HCT116 (cell line): ENCODE results near the gene ANXA4. TPM values are rescaled to one million over a fixed set of nuclear protein-coding genes. Genes with fewer than 3 reads are reported as not detected.
"Not testable (repeated sequence)": the region's sequence is repeated elsewhere in the genome, so short reads cannot be mapped to it uniquely, and the experiment has no call there.

Source experiments
- ATAC-seq: fragments of 200-7000 bp; cut with Tn5 transposase; 2 replicates; pipeline ENCODE4 v1.9.1; 2020; ENCODE audit warnings: mild to moderate bottlenecking, moderate library complexity
- BruUV-seq: library from RNA; stranded (reverse); fragments of 400-500 nt; replicated peaks from 2 replicates; lab custom pipeline; 2021; lab: Mats Ljungman, UMichigan
- CTCF ChIA-PET: fragments of 300-600 bp; sonication (Branson Sonifier 250); formaldehyde crosslinking; loops from one replicate; lab custom pipeline; 2021; ENCODE audit warnings: antibody characterized with exemption; lab: Charles Lee
- POLR2A ChIA-PET: fragments of 300-600, 350-600 bp; sonication (Branson Sonifier 250); formaldehyde crosslinking; loops from one replicate; lab custom pipeline; 2021; ENCODE audit warnings: antibody characterized with exemption; lab: Charles Lee
- RAD21 ChIA-PET, 2 experiments: fragments of 300-600 bp; sonication (Branson Sonifier 250); formaldehyde crosslinking; loops; one replicate each; lab custom pipeline; 2023; ENCODE audit warnings: low total read pairs in 2 of 2; ENCODE audit not compliant: uncharacterized antibody in 2 of 2, unreplicated experiment in 2 of 2, low non-redundant PET in 1 of 2; lab: Charles Lee
- DNase-seq: peaks from one replicate; pipeline ENCODE4 v3.0.0-alpha.2; 2010; ENCODE audit warnings: low read depth, low spot score
- H2AFZ ChIP-seq: fragments of 200-600 bp; shearing (Covaris generic), sonication (generic); 2 replicates; pipeline ENCODE4 v1.6.1; 2017; ENCODE audit warnings: low read depth, mixed run types, mixed read lengths, antibody characterized with exemption, low read length; ENCODE audit not compliant: poor library complexity, severe bottlenecking
- H3K27ac ChIP-seq: 2 replicates; pipeline ENCODE4 v1.5.1; 2012; ENCODE audit warnings: low read depth, low read length
- H3K27me3 ChIP-seq: fragments of 200-600 bp; sonication (generic); 2 replicates; pipeline ENCODE4 v1.6.1; 2016; ENCODE audit warnings: mixed run types, low read length, mixed read lengths; ENCODE audit not compliant: insufficient read depth
- H3K36me3 ChIP-seq, 2 experiments: fragments of 200-500 bp in 1 of 2; fragments of 200-600 bp in 1 of 2; sonication (Bioruptor generic) in 1 of 2; sonication (generic) in 1 of 2; 2 replicates each; pipeline versions ENCODE4 v1.5.1 to v1.6.1; 2014 to 2016; ENCODE audit warnings: low read length in 2 of 2, inconsistent platforms in 1 of 2, mixed read lengths in 1 of 2, mixed run types in 1 of 2; ENCODE audit not compliant: insufficient read depth in 2 of 2, control insufficient read depth in 1 of 2
- H3K4me1 ChIP-seq, 2 experiments: fragments of 200-600 bp in 1 of 2; sonication (generic) in 1 of 2; 2 replicates each; pipeline versions ENCODE4 v1.5.1 to v1.6.1; 2012 to 2017; ENCODE audit warnings: low read length in 2 of 2, inconsistent platforms in 1 of 2, mild to moderate bottlenecking in 1 of 2, mixed read lengths in 1 of 2, mixed run types in 1 of 2, moderate library complexity in 1 of 2; ENCODE audit not compliant: insufficient read depth in 2 of 2, control insufficient read depth in 1 of 2
- H3K4me2 ChIP-seq: fragments of 200-600 bp; sonication (generic); 2 replicates; pipeline ENCODE4 v1.6.1; 2017; ENCODE audit warnings: mixed run types, low read length, mixed read lengths
- H3K4me3 ChIP-seq, 2 experiments: fragments of 200-600 bp in 1 of 2; sonication (generic) in 1 of 2; replicated peaks in 1 of 2; 2 replicates each; pipeline ENCODE4 v1.5.1; 2011 to 2016; ENCODE audit warnings: low read length in 2 of 2, control low read depth in 1 of 2, low read depth in 1 of 2, mild to moderate bottlenecking in 1 of 2, mixed read lengths in 1 of 2, mixed run types in 1 of 2
- H3K79me2 ChIP-seq: fragments of 200-600 bp; sonication (generic); 2 replicates; pipeline ENCODE4 v1.6.1; 2017; ENCODE audit warnings: mild to moderate bottlenecking, mixed run types, low read length, moderate library complexity, mixed read lengths; ENCODE audit not compliant: insufficient read depth
- H3K9ac ChIP-seq: fragments of 200-600 bp; sonication (generic); 2 replicates; pipeline ENCODE4 v1.6.1; 2016; ENCODE audit warnings: low read length, mixed read lengths
- H3K9me2 ChIP-seq: fragments of 200-600 bp; sonication (generic), shearing (Covaris generic); 2 replicates; pipeline ENCODE4 v1.6.1; 2017; ENCODE audit warnings: mixed run types, mild to moderate bottlenecking, moderate library complexity; ENCODE audit not compliant: insufficient read depth
- H3K9me3 ChIP-seq, 2 experiments: fragments of 200-500 bp in 1 of 2; fragments of 200-600 bp in 1 of 2; sonication (Bioruptor generic) in 1 of 2; sonication (generic) in 1 of 2; 2 replicates each; pipeline ENCODE4 v1.6.1; 2014 to 2017; ENCODE audit warnings: low read length in 2 of 2, mixed read lengths in 2 of 2, inconsistent platforms in 1 of 2, low read depth in 1 of 2, mild to moderate bottlenecking in 1 of 2, mixed run types in 1 of 2, moderate library complexity in 1 of 2; ENCODE audit not compliant: control insufficient read depth in 1 of 2, insufficient read depth in 1 of 2
- H4K20me1 ChIP-seq: fragments of 200-600 bp; sonication (generic), shearing (Covaris generic); 2 replicates; pipeline ENCODE4 v1.6.1; 2017; ENCODE audit warnings: mixed run types, mild to moderate bottlenecking, moderate library complexity; ENCODE audit not compliant: insufficient read depth
- CTCF ChIP-seq, 3 experiments: fragments of 200-600 bp in 1 of 3; sonication (generic) in 1 of 3; IDR thresholded peaks in 2 of 3; conservative IDR thresholded peaks in 1 of 3; 2 replicates each; pipeline ENCODE4 v1.5.1; 2012 to 2017; ENCODE audit warnings: low read depth in 2 of 3, low read length in 2 of 3, antibody characterized with exemption in 1 of 3, borderline replicate concordance in 1 of 3, control low read depth in 1 of 3, mild to moderate bottlenecking in 1 of 3, mixed read lengths in 1 of 3, mixed run types in 1 of 3, moderate library complexity in 1 of 3; ENCODE audit not compliant: insufficient read depth in 1 of 3
- POLR2A ChIP-seq: IDR thresholded peaks from 2 replicates; pipeline ENCODE4 v1.7.0; 2011; ENCODE audit warnings: borderline replicate concordance; ENCODE audit not compliant: insufficient read depth, insufficient read length; ENCODE audit errors: extremely low read depth
- RAD21 ChIP-seq: IDR thresholded peaks from 2 replicates; pipeline ENCODE4 v1.6.1; 2012; ENCODE audit warnings: low read depth, mild to moderate bottlenecking
- TCF7L2 ChIP-seq: IDR thresholded peaks from 2 replicates; pipeline ENCODE4 v1.7.0; 2011; ENCODE audit warnings: borderline replicate concordance, inconsistent platforms; ENCODE audit not compliant: insufficient read depth, insufficient read length; ENCODE audit errors: extremely low read depth
- ZFX ChIP-seq: fragments of 450-650 bp; IDR thresholded peaks from 2 replicates; pipeline ENCODE4 v1.6.1; 2017
- intact Hi-C: fragments of 100-400 bp; cut with micrococcal nuclease; formaldehyde crosslinking; loops from 2 replicates; pipeline ENCODE4 v1.10.0; 2022
- total RNA-seq: library from RNA; stranded (reverse); gene quantifications from one replicate; pipeline ENCODE4 v1.2.1, GENCODE V29; 2021; ENCODE audit not compliant: unreplicated experiment

ANXA4 gene
- total RNA-seq, 1 experiment from 2014 or later, result 64.6 TPM

GRCh38 chr2:69714024-69714423 is 27.9 kb upstream of the ANXA4 start:
- Histone ChIP-seq H3K27ac (no peak overlapping the region), H3K9me3 (no peaks in the 10 kb centered on the region), H3K4me1 (peaks cover 0 to 4% of the 10 kb centered on the region in 2 experiments; a peak in 1 of 4 replicates), H2AFZ (no peak overlapping the region), H3K36me3 (no peaks in the 10 kb centered on the region), H3K9me2 (no peaks in the 10 kb centered on the region), H3K79me2 (no peaks in the 10 kb centered on the region), H3K4me2 (no peak overlapping the region), H4K20me1 (no peaks in the 10 kb centered on the region), H3K4me3 (no peak overlapping the region), H3K9ac (no peak overlapping the region), H3K27me3 (no peaks in the 10 kb centered on the region)
- no peak for DNase-seq
- ATAC-seq, result no peak
- POLR2A ChIA-PET, result no interaction called here
- BruUV-seq, result no TSS peak
- CTCF ChIA-PET, result interaction anchor here (1.0 to 1.8 kb wide), 3 partner anchors 11 to 278 kb away, joined by 3 to 8 read pairs (median 5); no protein-coding TSS in a partner anchor
- intact Hi-C loops, result loop anchor here (1.0 to 10.0 kb wide), 3 partner anchors 155 to 688 kb away; partner anchors contain the start of gene GFPT1
- RAD21 ChIA-PET, result interaction anchor here in 1 of 2 experiments (0.8 kb wide), 1 partner anchor 154 kb away, joined by 3 read pairs; no protein-coding TSS in a partner anchor
- TF ChIP-seq TCF7L2 (no peak), RAD21 (no peak), ZFX (no peak), POLR2A (no peak)

- ATAC-seq (peak; percentile 99), DNase-seq (peak; percentile 67)
- intact Hi-C loops, result loop anchor here (1.0 to 10.0 kb wide), 3 partner anchors 155 to 688 kb away; partner anchors contain the start of gene GFPT1
- CTCF ChIA-PET, result interaction anchor here (0.6 to 1.8 kb wide), 5 partner anchors 10 to 702 kb away, joined by 3 to 8 read pairs (median 3); partner anchors contain the start of gene ANTXR1
- H3K79me2 ChIP-seq, H2AFZ ChIP-seq, POLR2A ChIA-PET, H4K20me1 ChIP-seq, H3K27me3 ChIP-seq, H3K27ac ChIP-seq, H3K9me3 ChIP-seq, H3K9me2 ChIP-seq, H3K4me1 ChIP-seq, H3K9ac ChIP-seq, H3K36me3 ChIP-seq, BruUV-seq, H3K4me3 ChIP-seq: not testable (repeated sequence)
- TF ChIP-seq RAD21, result peak; percentile 96
- peak; percentile 77 to 83 (median 77) for TF ChIP-seq CTCF (IDR thresholded peaks at IDR 0.05 in 2 of 3, conservative IDR thresholded peaks at IDR 0.05 in 1 of 3; ENCODE audit: borderline replicate concordance in 1 of 3, insufficient read depth in 1 of 3, low read depth in 2 of 3, low read length in 2 of 3)
- RAD21 ChIA-PET, result interaction anchor here in 1 of 2 experiments (0.8 kb wide), 1 partner anchor 154 kb away, joined by 3 read pairs; no protein-coding TSS in a partner anchor
- peak overlapping the region; percentile 37 for H3K4me2 ChIP-seq
Measured at GRCh38 chr2:69714539-69715220, 27.3 kb upstream of the ANXA4 start.
